WTC11 (cell line): ENCODE measurements around the gene RXRA.

ENCODE experiments used
- AFF4 ChIP-seq: sonication (generic); formaldehyde crosslinking; IDR thresholded peaks from 2 replicates; pipeline ENCODE4 v1.8.1; 2023; ENCODE audit warnings: mild to moderate bottlenecking, missing genetic modification reagents, borderline replicate concordance
- ZBTB43 ChIP-seq: sonication (generic); formaldehyde crosslinking; IDR thresholded peaks from 2 replicates; pipeline ENCODE4 v1.8.1; 2023; ENCODE audit warnings: mild to moderate bottlenecking, missing genetic modification reagents

- TF ChIP-seq AFF4 (no peak), ZBTB43 (no peak)
These were observed 74.0 kb downstream of the RXRA start for GRCh38 chr9:134400283-134400682.
